ENCODE results near the gene SLC1A6.
"Not testable (repeated sequence)": the region's sequence is repeated elsewhere in the genome, so short reads cannot be mapped to it uniquely, and the experiment has no call there.

SLC1A6 gene

GRCh38 chr19:14979476-14980255, at the start of gene SLC1A6:
Gene SLC1A6, minus strand, starts transcription at chr19:14979864. Its CDS starts 6,954 bp downstream, at chr19:14972910.
- H3K27ac ChIP-seq = no peak within 1 kb of the TSS
- TF ChIP-seq CTCF (conservative IDR thresholded peaks at IDR 0.05) (no peak), ZFX (IDR thresholded peaks at IDR 0.05) (no peak)

GRCh38 chr19:15028490-15028889, 48.8 kb upstream of the SLC1A6 start:
- TF ChIP-seq CTCF (conservative IDR thresholded peaks at IDR 0.05) (no peak), ZFX (IDR thresholded peaks at IDR 0.05) (no peak)
- H3K27ac ChIP-seq = no peak overlapping the region

- H3K27ac ChIP-seq = no peak overlapping the region
- TF ChIP-seq CTCF (conservative IDR thresholded peaks at IDR 0.05) (peak; percentile 54), ZFX (IDR thresholded peaks at IDR 0.05) (no peak)
These were observed 45.6 kb upstream of the SLC1A6 start for GRCh38 chr19:15025217-15025616.

GRCh38 chr19:15022752-15023151, 43.1 kb upstream of the SLC1A6 start:
- no peak for TF ChIP-seq ZFX (IDR thresholded peaks at IDR 0.05)
- H3K27ac ChIP-seq = no peak overlapping the region

GRCh38 chr19:15021286-15022007, 41.8 kb upstream of the SLC1A6 start:
- TF ChIP-seq CTCF (conservative IDR thresholded peaks at IDR 0.05) (no peak), ZFX (IDR thresholded peaks at IDR 0.05) (no peak)
- no peak overlapping the region for H3K27ac ChIP-seq

GRCh38 chr19:15018836-15019235, 39.2 kb upstream of the SLC1A6 start:
- not testable (repeated sequence) for H3K27ac ChIP-seq

- H3K27ac ChIP-seq = no peak overlapping the region
- no peak for TF ChIP-seq CTCF (conservative IDR thresholded peaks at IDR 0.05)
- TF ChIP-seq ZFX (IDR thresholded peaks at IDR 0.05) = no peak
These were observed 36.4 kb upstream of the SLC1A6 start for GRCh38 chr19:15015946-15016542.

- H3K27ac ChIP-seq = no peak overlapping the region
- TF ChIP-seq CTCF (conservative IDR thresholded peaks at IDR 0.05) (no peak), ZFX (IDR thresholded peaks at IDR 0.05) (no peak)
These were observed 34.9 kb upstream of the SLC1A6 start for GRCh38 chr19:15014579-15014978.
